Measurements from ENCODE around the gene C22orf42.

C22orf42 gene

DNA sequence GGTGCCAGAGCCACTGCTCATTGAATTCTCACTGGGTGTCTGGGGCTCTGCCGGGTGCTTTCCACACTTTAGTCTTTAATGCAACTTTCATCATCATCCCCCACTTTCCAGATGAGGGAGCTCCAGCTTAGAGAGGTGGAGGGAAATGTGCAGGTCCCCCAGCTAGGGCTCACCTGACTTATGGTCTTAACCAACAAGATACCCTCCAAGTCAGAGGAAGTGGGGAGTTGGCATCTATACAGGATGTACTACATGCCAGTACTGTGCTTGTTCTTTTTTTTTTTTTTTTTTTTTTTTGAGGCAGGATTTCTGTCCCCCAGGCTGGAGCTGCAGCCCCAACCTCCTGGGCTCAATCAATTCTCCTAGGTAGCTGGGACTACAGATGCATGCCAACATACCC is 26.3 kb downstream of the C22orf42 start:
- no peak for DNase-seq

DNA sequence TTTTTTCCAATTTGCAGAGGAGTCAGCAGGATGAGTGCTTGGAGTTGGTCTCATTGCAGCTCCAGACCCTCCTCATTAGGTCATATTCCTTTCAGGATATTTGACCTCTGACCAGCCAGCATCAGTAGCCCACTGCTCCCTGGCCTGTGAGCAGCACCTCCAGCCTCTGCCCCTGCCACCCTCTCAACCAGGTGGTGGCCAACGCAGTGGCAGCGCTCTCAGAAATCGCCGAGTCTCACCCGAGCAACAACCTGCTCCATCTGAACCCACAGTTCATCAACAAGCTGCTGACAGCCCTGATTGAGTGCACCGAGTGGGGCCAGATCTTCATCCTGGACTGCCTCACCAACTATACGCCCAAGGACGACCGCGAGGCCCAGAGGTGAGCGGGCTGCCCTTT is 27.0 kb downstream of the C22orf42 start:
- DNase-seq: no peak

DNA sequence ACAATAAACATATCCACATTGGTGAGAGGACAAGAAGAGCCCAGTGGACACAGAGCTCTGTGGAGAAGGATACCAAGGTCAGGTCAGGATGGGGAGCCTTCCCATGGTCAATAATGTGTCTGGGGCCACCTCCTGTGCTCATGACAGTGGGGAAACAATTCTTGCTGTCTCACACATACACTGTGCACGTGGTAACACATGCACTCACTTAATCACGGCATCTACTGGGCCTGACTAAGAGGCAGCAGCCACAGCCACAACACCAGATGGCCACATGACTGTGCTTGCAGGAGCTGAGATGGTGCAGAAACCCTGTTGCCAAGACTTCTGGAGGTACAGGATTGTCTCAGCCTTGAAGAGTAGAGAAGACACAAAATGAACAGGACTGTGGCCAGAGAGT is 28.6 kb downstream of the C22orf42 start:
- no peak for DNase-seq

DNA sequence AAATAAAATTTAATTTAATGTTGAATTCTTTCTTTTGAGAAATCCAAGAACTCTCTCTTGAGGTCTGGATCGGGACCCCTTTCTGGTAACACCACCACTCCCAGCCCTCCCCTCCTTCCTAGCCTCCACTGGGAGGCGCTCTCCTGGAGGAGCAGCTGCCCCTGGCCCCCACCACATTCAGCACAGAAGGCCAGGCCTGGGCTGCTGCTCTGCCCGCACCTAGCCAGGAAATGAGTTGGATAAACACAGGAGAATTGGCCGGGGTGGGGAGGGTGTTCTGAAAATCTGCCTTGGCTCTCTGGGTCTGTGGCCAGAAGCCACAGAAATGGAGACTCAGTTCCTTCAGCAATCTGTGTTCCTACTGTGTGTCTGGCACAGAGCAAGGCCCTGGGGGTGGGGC is 31.2 kb downstream of the C22orf42 start:
- no peak for DNase-seq

DNA sequence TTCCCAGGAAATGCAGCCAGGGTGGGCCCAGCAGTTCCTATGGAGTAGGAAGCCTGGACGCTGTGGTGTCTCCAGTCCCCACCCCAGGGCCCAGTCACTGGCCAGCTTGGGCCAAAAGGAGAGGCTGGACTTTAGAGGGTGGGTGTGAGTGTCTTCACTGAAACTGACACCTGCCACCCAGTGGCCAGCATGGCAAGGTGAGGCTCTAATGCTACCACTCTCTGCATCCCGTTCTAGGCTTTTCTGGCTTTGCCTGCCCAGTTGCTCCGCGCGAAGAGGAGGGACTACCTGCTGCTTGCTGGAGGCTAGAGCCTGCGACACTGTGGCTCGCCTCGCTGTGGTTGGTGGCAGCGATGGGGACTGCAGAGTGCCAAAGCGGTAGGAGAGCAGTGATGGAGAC is 35.4 kb downstream of the C22orf42 start:
- DNase-seq: no peak

DNA sequence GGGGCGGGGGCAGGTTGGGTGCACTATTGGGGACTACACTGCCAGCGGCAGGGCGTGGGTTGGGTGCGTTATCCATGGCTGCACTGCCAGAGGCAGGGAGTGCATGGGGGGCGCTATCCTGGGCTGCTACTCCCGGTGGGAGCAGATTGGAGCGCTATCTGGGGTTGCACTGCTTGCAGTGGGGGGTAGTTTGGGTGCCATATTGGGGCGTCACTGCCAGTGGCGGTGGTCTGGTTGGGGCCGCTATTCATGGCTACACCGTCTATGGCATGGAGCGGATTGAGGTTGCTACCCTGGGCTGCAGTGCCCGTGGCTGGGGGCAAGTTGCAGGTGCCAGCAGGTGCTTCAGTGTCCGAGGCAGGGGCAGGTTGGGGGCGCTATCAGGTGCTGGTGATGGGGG is 36.2 kb downstream of the C22orf42 start:
- no peak for DNase-seq

- DNase-seq: no peak
Measured at GRCh38 chr22:32120603-32121002, 38.5 kb downstream of the C22orf42 start.

DNA sequence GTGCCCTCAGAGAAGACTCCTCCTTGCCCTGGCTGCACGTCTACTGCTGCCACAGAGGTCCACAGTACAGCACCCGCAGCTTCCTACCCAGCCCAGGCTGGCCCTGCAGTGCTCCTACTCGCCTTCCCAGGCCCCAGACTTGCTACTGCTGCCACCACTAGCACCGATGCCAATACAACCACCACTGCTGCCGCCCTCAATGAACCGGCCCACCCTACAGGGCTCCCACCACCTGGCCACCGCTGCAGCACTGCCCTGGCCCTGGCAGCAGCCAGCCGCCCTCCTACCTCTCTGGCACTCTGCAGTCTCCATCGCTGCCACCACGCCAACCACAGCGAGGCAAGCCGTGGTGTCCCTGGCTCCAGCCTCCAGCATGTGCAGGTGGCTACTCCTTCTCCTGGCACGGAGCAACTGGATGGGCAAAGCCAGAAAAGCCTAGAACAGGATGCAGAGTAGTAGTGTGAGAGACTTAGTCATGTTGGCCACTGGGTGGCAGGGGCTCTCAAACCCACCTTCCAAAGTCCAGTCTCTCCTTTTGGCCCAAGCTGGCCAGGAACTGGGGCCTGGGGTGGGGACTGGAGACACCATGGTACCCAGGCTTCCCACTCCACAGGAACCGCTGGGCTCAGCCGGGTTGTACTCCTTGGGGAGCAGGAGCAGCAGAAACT is 39.4 kb downstream of the C22orf42 start:
- no peak for DNase-seq

GRCh38 chr22:32112380-32112779 is 46.7 kb downstream of the C22orf42 start:
- no peak for DNase-seq

DNA sequence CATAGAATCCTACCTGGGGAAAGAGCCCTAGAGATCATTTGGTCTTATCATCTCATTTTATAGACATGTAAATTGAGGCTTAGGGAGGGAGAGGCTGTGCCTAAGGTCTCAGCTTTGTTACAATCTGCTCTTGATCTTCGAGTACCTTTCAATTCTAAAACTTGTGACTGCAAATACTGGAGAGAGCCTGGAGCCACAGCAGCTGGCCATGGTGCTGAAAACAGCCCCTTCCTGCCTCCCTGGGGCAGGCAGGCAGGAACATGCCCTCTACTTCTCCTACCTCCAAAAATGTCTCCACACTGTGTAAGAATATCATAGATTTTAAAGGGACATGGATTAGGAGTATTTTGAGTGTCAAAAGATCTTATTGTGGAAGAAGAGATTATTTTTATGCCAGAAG is 52.2 kb downstream of the C22orf42 start:
- DNase-seq: no peak

DNA sequence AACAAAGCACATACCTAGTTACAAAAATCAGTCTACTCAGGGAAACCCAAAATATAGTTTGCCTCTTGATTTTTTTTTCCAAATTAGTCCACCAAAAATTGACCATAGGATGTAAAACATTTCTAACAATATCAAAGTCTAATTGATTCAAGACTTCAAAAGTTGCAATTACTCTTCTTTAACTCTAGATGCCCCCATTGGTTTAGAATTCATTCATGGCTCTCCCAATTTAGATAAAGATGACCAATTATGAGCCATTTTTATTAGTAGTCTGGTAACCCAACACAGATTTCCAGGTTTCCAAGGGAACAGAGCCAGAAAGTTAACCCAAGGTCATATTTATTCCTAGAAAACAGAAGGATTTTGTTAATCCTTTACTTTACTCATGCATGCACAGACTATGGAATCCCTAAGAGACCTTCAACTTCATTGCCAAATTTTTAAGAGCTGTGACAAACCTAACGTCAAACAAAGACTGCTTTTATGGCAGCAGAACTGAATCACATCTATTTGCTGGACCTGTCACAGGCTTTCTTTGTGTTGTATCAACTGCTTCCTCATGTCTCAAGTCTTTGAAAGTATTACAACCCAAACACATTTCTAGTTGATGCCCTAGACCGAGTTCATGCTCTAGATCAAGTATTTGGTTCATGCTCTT is 55.3 kb downstream of the C22orf42 start:
- DNase-seq: peak in 1 of 2 donors; percentile 41

- no peak for DNase-seq
Measured at GRCh38 chr22:32100711-32101110, 58.4 kb downstream of the C22orf42 start.

Data from CD4-positive, alpha-beta T cell treated with Interleukin-4 for 1 hour (primary cell).